Panc1 (cell line): Measurements from ENCODE around the gene C22orf23. TPM values are rescaled to one million over a fixed set of nuclear protein-coding genes. Genes with fewer than 3 reads are reported as not detected.

ENCODE experiments used
- ATAC-seq: fragments of 200-7000 bp; cut with Tn5 transposase; 2 replicates; pipeline ENCODE4 v1.9.1; 2020; ENCODE audit warnings: mild to moderate bottlenecking, moderate library complexity
- BruUV-seq: library from RNA; stranded (reverse); fragments of 400-500 nt; replicated peaks from 2 replicates; lab custom pipeline; 2021; lab: Mats Ljungman, UMichigan
- CTCF ChIA-PET: fragments of 300-600 bp; sonication (Branson Sonifier 250); formaldehyde crosslinking; loops from one replicate; lab custom pipeline; 2022; ENCODE audit warnings: antibody characterized with exemption; lab: Charles Lee
- POLR2A ChIA-PET: fragments of 300-600 bp; sonication (Branson Sonifier 250); formaldehyde crosslinking; loops from one replicate; lab custom pipeline; 2022; ENCODE audit warnings: antibody characterized with exemption; lab: Charles Lee
- DNase-seq: peaks from one replicate; pipeline ENCODE4 v3.0.0-alpha.2; 2010; ENCODE audit warnings: low read depth, low spot score
- H3K27ac ChIP-seq: 2 replicates; pipeline ENCODE4 v1.5.1; 2011; ENCODE audit warnings: mild to moderate bottlenecking, low read length, inconsistent platforms
- H3K27me3 ChIP-seq: fragments of 200-500 bp; sonication (Bioruptor generic); 2 replicates; pipeline ENCODE4 v1.6.0; 2014; ENCODE audit warnings: low read length, inconsistent platforms; ENCODE audit not compliant: control insufficient read depth, insufficient read depth
- H3K36me3 ChIP-seq: fragments of 200-500 bp; sonication (Bioruptor generic); 2 replicates; pipeline ENCODE4 v1.5.1; 2014; ENCODE audit warnings: inconsistent platforms, mild to moderate bottlenecking, low read length, moderate library complexity; ENCODE audit not compliant: control insufficient read depth, insufficient read depth
- H3K4me1 ChIP-seq: 2 replicates; pipeline ENCODE4 v1.5.1; 2011; ENCODE audit warnings: inconsistent platforms, mild to moderate bottlenecking, low read length, moderate library complexity; ENCODE audit not compliant: control insufficient read depth, insufficient read depth
- H3K4me3 ChIP-seq, 2 experiments: 2 replicates each; pipeline ENCODE4 v1.5.1; 2011 to 2012; ENCODE audit warnings: low read depth in 2 of 2, low read length in 2 of 2, mild to moderate bottlenecking in 2 of 2, inconsistent platforms in 1 of 2, moderate library complexity in 1 of 2
- H3K9me3 ChIP-seq: fragments of 200-500 bp; sonication (Bioruptor generic); 2 replicates; pipeline ENCODE4 v1.5.1; 2014; ENCODE audit warnings: low read depth, mild to moderate bottlenecking, inconsistent platforms, low read length, moderate library complexity; ENCODE audit not compliant: control insufficient read depth, insufficient read depth
- POLR2AphosphoS5 ChIP-seq: IDR thresholded peaks from 2 replicates; pipeline ENCODE4 v1.6.1; 2012; ENCODE audit warnings: mild to moderate bottlenecking, low read depth, low read length, moderate library complexity
- SIN3A ChIP-seq: IDR thresholded peaks from 2 replicates; pipeline ENCODE4 v1.6.1; 2012; ENCODE audit warnings: low read depth, mild to moderate bottlenecking, low read length, moderate library complexity, borderline replicate concordance; ENCODE audit not compliant: insufficient read depth
- TCF7L2 ChIP-seq: IDR thresholded peaks from 2 replicates; pipeline ENCODE4 v1.6.1; 2011; ENCODE audit warnings: mild to moderate bottlenecking, low read depth, low read length, inconsistent platforms
- in situ Hi-C: cut with HindIII; loops from 2 replicates; pipeline ENCODE4 v1.10.0; 2016; ENCODE audit warnings: low sequenced_read_pairs, low pct_unique_long_range_greater_than_20kb
- intact Hi-C: fragments of 100-400 bp; cut with micrococcal nuclease; formaldehyde crosslinking; loops from one replicate; pipeline ENCODE4 v1.10.0; 2022; ENCODE audit not compliant: unreplicated experiment
- total RNA-seq: library from RNA; stranded (reverse); gene quantifications from one replicate; pipeline ENCODE4 v1.2.1, GENCODE V29; 2021; ENCODE audit not compliant: unreplicated experiment
- TF ChIP-seq, protein P1 (sequence below): fragments of 450-650 bp; IDR thresholded peaks from 2 replicates; pipeline ENCODE4 v1.5.1; 2017; ENCODE audit warnings: mild to moderate bottlenecking
- TF ChIP-seq, protein P2 (sequence below), 2 experiments: IDR thresholded peaks; 2 replicates each; pipeline ENCODE4 v1.6.1; 2011 to 2012; ENCODE audit warnings: low read depth in 2 of 2, control low read depth in 1 of 2, low read length in 1 of 2, mild to moderate bottlenecking in 1 of 2, moderate library complexity in 1 of 2; ENCODE audit not compliant: insufficient read depth in 1 of 2

The C22orf23 gene
- total RNA-seq, 1 experiment from 2014 or later, result 0.49 TPM

DNA sequence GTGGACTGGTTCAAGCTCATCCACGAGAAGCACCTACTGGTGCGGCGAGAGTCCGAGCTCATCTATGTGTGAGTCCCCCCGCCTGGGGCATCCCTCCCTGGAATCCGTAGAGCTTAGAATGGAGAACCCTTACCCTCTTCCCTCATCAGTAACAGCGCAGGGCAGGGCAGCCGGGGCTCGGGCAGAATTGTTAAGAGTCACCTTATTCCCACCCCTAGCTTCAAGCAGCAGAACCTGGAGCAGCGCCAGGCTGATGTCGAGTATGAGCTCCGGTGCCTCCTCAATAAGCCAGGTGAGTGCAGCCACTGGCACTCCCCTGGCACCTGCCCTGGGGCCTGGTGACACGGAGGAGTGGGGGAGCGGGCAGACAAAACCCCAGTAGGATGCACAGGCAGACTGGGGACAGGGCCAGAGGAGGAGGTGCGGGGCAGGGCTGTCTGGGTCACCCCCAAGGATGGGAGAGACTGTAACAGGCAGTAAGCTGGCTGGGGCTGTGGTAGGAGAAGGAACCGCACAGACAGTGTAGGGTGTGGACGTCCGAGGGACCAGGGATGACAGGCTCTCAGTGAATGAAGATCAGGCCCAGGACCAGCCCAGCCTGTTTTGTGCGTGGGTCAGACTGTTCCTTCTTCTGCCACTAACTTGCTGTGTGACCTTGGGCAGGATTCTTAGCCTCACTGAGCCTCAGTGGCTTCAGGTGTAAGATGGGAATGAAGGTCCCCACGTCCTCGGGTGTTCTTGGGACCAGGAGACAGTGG lies 20.4 kb downstream of the C22orf23 start:
- Histone ChIP-seq H3K36me3 (no peaks in the 10 kb centered on the region), H3K27ac (no peak overlapping the region), H3K27me3 (no peaks in the 10 kb centered on the region), H3K4me3 (no peak overlapping the region), H3K9me3 (no peaks in the 10 kb centered on the region), H3K4me1 (peaks cover 11% of the 10 kb centered on the region)
- in situ Hi-C loops, result no loop called here
- intact Hi-C loops, result no loop called here
- POLR2A ChIA-PET, result no interaction called here
- CTCF ChIA-PET, result no interaction called here
- DNase-seq (no peak), ATAC-seq (no peak)
- TF ChIP-seq, protein P1, sequence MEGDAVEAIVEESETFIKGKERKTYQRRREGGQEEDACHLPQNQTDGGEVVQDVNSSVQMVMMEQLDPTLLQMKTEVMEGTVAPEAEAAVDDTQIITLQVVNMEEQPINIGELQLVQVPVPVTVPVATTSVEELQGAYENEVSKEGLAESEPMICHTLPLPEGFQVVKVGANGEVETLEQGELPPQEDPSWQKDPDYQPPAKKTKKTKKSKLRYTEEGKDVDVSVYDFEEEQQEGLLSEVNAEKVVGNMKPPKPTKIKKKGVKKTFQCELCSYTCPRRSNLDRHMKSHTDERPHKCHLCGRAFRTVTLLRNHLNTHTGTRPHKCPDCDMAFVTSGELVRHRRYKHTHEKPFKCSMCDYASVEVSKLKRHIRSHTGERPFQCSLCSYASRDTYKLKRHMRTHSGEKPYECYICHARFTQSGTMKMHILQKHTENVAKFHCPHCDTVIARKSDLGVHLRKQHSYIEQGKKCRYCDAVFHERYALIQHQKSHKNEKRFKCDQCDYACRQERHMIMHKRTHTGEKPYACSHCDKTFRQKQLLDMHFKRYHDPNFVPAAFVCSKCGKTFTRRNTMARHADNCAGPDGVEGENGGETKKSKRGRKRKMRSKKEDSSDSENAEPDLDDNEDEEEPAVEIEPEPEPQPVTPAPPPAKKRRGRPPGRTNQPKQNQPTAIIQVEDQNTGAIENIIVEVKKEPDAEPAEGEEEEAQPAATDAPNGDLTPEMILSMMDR, result no peak
- no peak for TF ChIP-seq SIN3A
- TF ChIP-seq TCF7L2, result no peak
- BruUV-seq, result no TSS peak

DNA sequence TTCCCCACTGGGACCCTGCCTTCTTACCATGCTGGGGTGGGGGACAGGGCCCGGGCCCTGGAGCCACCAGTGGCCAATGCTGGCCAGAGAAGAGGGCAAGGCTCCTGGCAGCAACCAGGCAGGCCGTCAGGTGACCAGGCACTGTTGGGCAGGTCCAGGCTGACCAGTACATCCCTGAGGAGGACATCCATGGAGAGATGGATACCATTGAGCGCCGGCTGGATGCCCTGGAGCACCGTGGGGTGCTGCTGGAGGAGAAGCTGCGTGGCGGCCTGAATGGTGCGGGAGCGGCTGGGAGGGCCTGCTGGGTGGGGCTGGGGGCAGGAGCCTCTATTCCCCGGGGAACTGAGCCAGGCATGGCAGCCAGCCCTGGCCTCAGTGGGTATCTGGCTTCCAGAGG lies 21.0 kb downstream of the C22orf23 start:
- intact Hi-C loops, result no loop called here
- CTCF ChIA-PET, result no interaction called here

More for the DNA sequence above, 21.0 kb downstream of the C22orf23 start:
- Histone ChIP-seq H3K4me1 (peaks cover 11% of the 10 kb centered on the region), H3K27me3 (no peaks in the 10 kb centered on the region), H3K9me3 (no peaks in the 10 kb centered on the region), H3K4me3 (no peak overlapping the region), H3K27ac (no peak overlapping the region), H3K36me3 (no peaks in the 10 kb centered on the region)
- DNase-seq (no peak), ATAC-seq (no peak)
- in situ Hi-C loops, result no loop called here
- POLR2A ChIA-PET, result no interaction called here
- TF ChIP-seq TCF7L2 (no peak), POLR2AphosphoS5 (no peak), SIN3A (no peak)
- TF ChIP-seq, protein P2, sequence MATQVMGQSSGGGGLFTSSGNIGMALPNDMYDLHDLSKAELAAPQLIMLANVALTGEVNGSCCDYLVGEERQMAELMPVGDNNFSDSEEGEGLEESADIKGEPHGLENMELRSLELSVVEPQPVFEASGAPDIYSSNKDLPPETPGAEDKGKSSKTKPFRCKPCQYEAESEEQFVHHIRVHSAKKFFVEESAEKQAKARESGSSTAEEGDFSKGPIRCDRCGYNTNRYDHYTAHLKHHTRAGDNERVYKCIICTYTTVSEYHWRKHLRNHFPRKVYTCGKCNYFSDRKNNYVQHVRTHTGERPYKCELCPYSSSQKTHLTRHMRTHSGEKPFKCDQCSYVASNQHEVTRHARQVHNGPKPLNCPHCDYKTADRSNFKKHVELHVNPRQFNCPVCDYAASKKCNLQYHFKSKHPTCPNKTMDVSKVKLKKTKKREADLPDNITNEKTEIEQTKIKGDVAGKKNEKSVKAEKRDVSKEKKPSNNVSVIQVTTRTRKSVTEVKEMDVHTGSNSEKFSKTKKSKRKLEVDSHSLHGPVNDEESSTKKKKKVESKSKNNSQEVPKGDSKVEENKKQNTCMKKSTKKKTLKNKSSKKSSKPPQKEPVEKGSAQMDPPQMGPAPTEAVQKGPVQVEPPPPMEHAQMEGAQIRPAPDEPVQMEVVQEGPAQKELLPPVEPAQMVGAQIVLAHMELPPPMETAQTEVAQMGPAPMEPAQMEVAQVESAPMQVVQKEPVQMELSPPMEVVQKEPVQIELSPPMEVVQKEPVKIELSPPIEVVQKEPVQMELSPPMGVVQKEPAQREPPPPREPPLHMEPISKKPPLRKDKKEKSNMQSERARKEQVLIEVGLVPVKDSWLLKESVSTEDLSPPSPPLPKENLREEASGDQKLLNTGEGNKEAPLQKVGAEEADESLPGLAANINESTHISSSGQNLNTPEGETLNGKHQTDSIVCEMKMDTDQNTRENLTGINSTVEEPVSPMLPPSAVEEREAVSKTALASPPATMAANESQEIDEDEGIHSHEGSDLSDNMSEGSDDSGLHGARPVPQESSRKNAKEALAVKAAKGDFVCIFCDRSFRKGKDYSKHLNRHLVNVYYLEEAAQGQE (IDR thresholded peaks at IDR 0.05; ENCODE audit: insufficient read depth in 1 of 2, low read depth in 2 of 2, low read length in 1 of 2), result no peak
- TF ChIP-seq, protein P1, result no peak
- BruUV-seq, result no TSS peak
